Measurements from ENCODE around the gene SERPINI1.

The SERPINI1 gene

DNA sequence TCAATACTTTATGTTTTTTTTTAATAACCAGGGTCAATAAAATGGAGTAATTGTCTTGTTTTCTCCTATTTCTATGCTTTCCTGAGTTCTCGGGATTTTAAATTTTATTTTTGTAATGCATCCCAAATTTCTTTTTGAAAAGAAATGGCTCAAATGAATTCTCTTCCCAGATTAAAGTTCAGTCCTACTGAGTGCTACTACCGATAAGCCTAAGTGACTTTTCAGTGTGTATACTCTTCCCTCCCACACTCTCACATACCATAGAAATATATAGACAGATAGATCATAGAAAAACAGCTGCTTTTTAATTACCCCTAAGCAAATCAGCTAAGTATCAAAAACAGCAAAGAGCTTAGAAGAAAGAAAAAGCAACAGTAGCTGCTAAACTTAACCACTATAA is 1.5 kb downstream of the SERPINI1 start:
- H3K4me3 ChIP-seq (ENCODE audit: low read depth, low read length), result no peak overlapping the region
- no peaks in the 10 kb centered on the region for H3K27me3 ChIP-seq (ENCODE audit: control insufficient read depth, insufficient read depth, low read length)
- no peaks in the 10 kb centered on the region for H3K9me3 ChIP-seq (ENCODE audit: control insufficient read depth, insufficient read depth, low read length)
- H3K4me1 ChIP-seq (ENCODE audit: control insufficient read depth, insufficient read depth, low read length), result no peaks in the 10 kb centered on the region
- no peak overlapping the region for H3K9ac ChIP-seq (ENCODE audit: low read depth, low read length)
- H3K36me3 ChIP-seq (ENCODE audit: control insufficient read depth, insufficient read depth, low read length), result no peaks in the 10 kb centered on the region

GRCh38 chr3:167738037-167738436 is 2.5 kb downstream of the SERPINI1 start:
- no peak overlapping the region for H3K4me3 ChIP-seq (ENCODE audit: low read depth, low read length)
- H3K36me3 ChIP-seq (ENCODE audit: control insufficient read depth, insufficient read depth, low read length), result no peaks in the 10 kb centered on the region
- H3K9me3 ChIP-seq (ENCODE audit: control insufficient read depth, insufficient read depth, low read length), result no peaks in the 10 kb centered on the region
- no peak overlapping the region for H3K9ac ChIP-seq (ENCODE audit: low read depth, low read length)
- no peaks in the 10 kb centered on the region for H3K27me3 ChIP-seq (ENCODE audit: control insufficient read depth, insufficient read depth, low read length)
- no peaks in the 10 kb centered on the region for H3K4me1 ChIP-seq (ENCODE audit: control insufficient read depth, insufficient read depth, low read length)

DNA sequence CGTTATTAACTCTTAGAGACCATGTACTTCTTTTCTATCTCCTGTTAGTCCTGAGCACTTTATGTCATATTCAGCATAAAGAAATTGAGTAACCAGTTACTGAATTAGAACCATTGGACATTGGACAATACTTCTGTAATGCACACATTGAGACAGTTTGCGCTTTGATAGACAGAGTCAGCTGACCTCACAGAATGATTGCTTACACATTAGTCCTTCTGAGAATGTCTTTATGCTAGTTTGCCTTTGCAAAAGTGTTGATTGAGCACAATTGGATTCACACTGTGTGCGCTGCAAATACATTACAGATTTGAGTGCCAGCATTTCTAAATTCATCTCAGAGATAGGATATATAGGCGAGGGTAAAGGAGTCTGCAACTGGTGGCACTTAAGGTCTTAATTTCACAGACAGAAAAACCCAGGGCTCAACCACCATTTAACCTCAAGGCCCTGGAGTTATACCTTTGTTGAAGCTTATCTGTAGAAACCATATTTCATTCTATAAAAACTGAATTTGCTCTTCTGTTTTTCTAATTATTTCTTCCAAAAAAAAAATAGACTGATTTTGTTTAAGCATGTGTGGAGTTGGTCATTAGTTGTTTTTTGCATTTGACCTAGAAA is 3.8 kb downstream of the SERPINI1 start:
- Histone ChIP-seq H3K4me3 (ENCODE audit: low read depth, low read length) (no peak overlapping the region), H3K4me1 (ENCODE audit: control insufficient read depth, insufficient read depth, low read length) (no peaks in the 10 kb centered on the region), H3K36me3 (ENCODE audit: control insufficient read depth, insufficient read depth, low read length) (no peaks in the 10 kb centered on the region), H3K9ac (ENCODE audit: low read depth, low read length) (no peak overlapping the region), H3K9me3 (ENCODE audit: control insufficient read depth, insufficient read depth, low read length) (no peaks in the 10 kb centered on the region), H3K27me3 (ENCODE audit: control insufficient read depth, insufficient read depth, low read length) (no peaks in the 10 kb centered on the region)

DNA sequence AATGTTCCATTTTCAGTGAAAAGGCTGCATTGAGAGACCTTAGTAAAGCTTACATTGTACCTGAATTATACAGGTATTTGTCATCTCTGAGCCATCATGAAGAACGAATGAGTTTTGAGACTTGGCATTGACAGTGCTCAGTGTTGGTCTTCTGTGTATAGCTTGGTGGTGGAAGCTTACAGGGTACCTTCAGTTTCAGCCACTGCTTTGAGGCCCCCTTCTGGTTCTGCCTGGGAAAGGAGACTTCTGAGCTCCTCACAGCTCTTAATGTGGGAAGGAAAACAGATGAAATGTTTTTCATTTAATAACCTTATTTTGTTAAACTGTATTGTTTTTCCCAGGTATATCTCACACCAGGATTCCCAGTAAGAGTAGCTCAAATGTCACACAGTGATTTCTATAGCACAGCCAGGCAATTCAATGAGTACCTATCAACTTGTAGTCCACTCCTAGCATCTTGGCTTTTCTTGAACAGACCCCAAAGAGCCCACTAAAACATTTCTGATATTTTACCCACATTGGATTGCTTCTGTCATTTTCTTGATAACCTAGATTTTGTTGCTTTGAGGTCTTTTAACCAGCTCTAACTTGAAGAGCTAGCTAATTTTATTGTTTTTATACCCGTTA is 5.6 kb downstream of the SERPINI1 start:
- Histone ChIP-seq H3K4me1 (ENCODE audit: control insufficient read depth, insufficient read depth, low read length) (no peaks in the 10 kb centered on the region), H3K9me3 (ENCODE audit: control insufficient read depth, insufficient read depth, low read length) (no peaks in the 10 kb centered on the region), H3K9ac (ENCODE audit: low read depth, low read length) (no peak overlapping the region), H3K36me3 (ENCODE audit: control insufficient read depth, insufficient read depth, low read length) (no peaks in the 10 kb centered on the region), H3K27me3 (ENCODE audit: control insufficient read depth, insufficient read depth, low read length) (no peaks in the 10 kb centered on the region), H3K4me3 (ENCODE audit: low read depth, low read length) (no peak overlapping the region)

DNA sequence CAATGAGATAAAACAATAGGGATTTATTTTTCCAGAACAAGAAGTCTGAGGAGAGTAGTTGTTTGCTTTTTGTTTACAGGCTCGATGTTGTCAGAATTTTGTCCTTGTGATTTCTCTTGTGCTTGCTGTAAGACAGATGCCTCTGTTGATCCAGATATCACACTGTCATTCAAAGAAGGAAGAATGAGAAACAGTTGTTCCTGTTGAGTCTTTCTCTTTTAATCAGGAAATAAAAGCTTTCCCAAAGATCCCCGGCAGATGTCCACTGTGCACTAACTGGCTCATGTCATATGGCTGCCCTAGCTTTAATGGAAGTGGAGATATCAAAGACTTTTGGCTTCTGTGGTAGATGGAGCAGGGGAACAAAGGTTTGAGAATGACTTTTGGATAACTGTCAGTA is 6.8 kb downstream of the SERPINI1 start:
- Histone ChIP-seq H3K36me3 (ENCODE audit: control insufficient read depth, insufficient read depth, low read length) (no peaks in the 10 kb centered on the region), H3K9ac (ENCODE audit: low read depth, low read length) (no peak overlapping the region), H3K4me3 (ENCODE audit: low read depth, low read length) (no peak overlapping the region), H3K27me3 (ENCODE audit: control insufficient read depth, insufficient read depth, low read length) (no peaks in the 10 kb centered on the region), H3K9me3 (ENCODE audit: control insufficient read depth, insufficient read depth, low read length) (no peaks in the 10 kb centered on the region), H3K4me1 (ENCODE audit: control insufficient read depth, insufficient read depth, low read length) (no peaks in the 10 kb centered on the region)

GRCh38 chr3:167743799-167744198 is 8.3 kb downstream of the SERPINI1 start:
- H3K36me3 ChIP-seq (ENCODE audit: control insufficient read depth, insufficient read depth, low read length), result no peaks in the 10 kb centered on the region

DNA sequence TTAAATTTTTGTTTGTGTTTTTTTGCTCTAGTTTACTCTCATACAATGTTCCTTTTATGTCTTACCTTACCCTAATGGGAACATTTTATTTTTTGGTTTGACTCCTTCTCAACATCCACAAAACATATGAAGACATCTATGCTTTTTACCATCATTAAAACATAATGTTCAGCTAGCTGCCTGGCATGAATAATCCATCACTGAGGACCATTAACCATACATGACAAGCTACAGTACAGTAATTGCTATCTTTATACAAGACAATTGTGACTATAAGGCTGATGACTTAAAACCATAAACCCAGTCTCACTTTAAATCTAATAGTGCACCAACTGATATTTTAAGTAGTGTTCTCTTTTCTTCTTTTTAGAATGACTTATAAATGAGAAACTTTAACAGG is 13.7 kb downstream of the SERPINI1 start:
- no peak overlapping the region for H3K9ac ChIP-seq (ENCODE audit: low read depth, low read length)
- no peaks in the 10 kb centered on the region for H3K36me3 ChIP-seq (ENCODE audit: control insufficient read depth, insufficient read depth, low read length)
- no peaks in the 10 kb centered on the region for H3K9me3 ChIP-seq (ENCODE audit: control insufficient read depth, insufficient read depth, low read length)
- no peaks in the 10 kb centered on the region for H3K27me3 ChIP-seq (ENCODE audit: control insufficient read depth, insufficient read depth, low read length)
- H3K4me3 ChIP-seq (ENCODE audit: low read depth, low read length), result no peak overlapping the region
- no peaks in the 10 kb centered on the region for H3K4me1 ChIP-seq (ENCODE audit: control insufficient read depth, insufficient read depth, low read length)

More at GRCh38 chr3:167743799-167744198, 8.3 kb downstream of the SERPINI1 start:
- H3K9me3 ChIP-seq (ENCODE audit: control insufficient read depth, insufficient read depth, low read length), result no peaks in the 10 kb centered on the region
- no peaks in the 10 kb centered on the region for H3K4me1 ChIP-seq (ENCODE audit: control insufficient read depth, insufficient read depth, low read length)
- no peaks in the 10 kb centered on the region for H3K27me3 ChIP-seq (ENCODE audit: control insufficient read depth, insufficient read depth, low read length)
- no peak overlapping the region for H3K9ac ChIP-seq (ENCODE audit: low read depth, low read length)
- no peak overlapping the region for H3K4me3 ChIP-seq (ENCODE audit: low read depth, low read length)

GRCh38 chr3:167749728-167750127 is 14.2 kb downstream of the SERPINI1 start:
- Histone ChIP-seq H3K4me3 (ENCODE audit: low read depth, low read length) (no peak overlapping the region), H3K36me3 (ENCODE audit: control insufficient read depth, insufficient read depth, low read length) (no peaks in the 10 kb centered on the region), H3K27me3 (ENCODE audit: control insufficient read depth, insufficient read depth, low read length) (no peaks in the 10 kb centered on the region), H3K9ac (ENCODE audit: low read depth, low read length) (no peak overlapping the region), H3K4me1 (ENCODE audit: control insufficient read depth, insufficient read depth, low read length) (no peaks in the 10 kb centered on the region), H3K9me3 (ENCODE audit: control insufficient read depth, insufficient read depth, low read length) (no peaks in the 10 kb centered on the region)

DNA sequence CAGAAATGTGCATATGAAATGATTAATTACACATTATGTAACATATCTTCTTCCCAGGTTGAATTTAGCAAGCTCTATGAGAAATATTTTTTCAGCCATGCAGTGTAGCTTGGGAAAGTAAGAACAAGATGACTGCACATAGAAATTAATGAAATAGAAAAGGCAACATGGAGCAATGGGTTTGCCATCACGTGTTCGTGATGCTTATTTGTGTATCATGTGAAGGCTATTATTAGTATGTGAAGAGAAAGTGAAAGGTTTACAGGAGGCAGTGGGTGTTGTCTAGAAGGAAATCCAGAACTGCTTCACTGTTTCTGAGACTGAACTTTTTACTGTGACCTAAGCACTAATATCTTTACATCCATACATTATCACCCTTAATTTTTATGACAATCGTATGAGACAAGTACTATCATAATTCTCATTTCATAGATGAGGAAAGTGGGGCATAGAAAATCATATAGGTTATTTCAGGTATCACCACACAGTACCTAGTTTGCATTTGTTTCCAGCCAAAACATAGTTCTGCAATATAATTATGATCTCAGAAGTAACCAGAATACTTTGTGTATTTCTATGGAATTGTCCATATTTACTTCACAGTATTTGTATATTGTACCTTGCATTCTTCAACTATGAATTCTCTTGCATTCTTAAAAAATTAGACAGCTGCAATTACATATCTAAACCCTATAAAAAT is 14.9 kb downstream of the SERPINI1 start:
- Histone ChIP-seq H3K9ac (ENCODE audit: low read depth, low read length) (no peak overlapping the region), H3K4me1 (ENCODE audit: control insufficient read depth, insufficient read depth, low read length) (peaks cover under 1% of the 10 kb centered on the region), H3K36me3 (ENCODE audit: control insufficient read depth, insufficient read depth, low read length) (no peaks in the 10 kb centered on the region), H3K4me3 (ENCODE audit: low read depth, low read length) (no peak overlapping the region), H3K27me3 (ENCODE audit: control insufficient read depth, insufficient read depth, low read length) (no peaks in the 10 kb centered on the region), H3K9me3 (ENCODE audit: control insufficient read depth, insufficient read depth, low read length) (no peaks in the 10 kb centered on the region)

GRCh38 chr3:167754049-167754448 is 18.5 kb downstream of the SERPINI1 start:
- Histone ChIP-seq H3K4me3 (ENCODE audit: low read depth, low read length) (no peak overlapping the region), H3K27me3 (ENCODE audit: control insufficient read depth, insufficient read depth, low read length) (no peaks in the 10 kb centered on the region), H3K9me3 (ENCODE audit: control insufficient read depth, insufficient read depth, low read length) (no peaks in the 10 kb centered on the region), H3K36me3 (ENCODE audit: control insufficient read depth, insufficient read depth, low read length) (no peaks in the 10 kb centered on the region), H3K9ac (ENCODE audit: low read depth, low read length) (no peak overlapping the region), H3K4me1 (ENCODE audit: control insufficient read depth, insufficient read depth, low read length) (peaks cover 2% of the 10 kb centered on the region)

- no peak overlapping the region for H3K4me3 ChIP-seq (ENCODE audit: low read depth, low read length)
- H3K36me3 ChIP-seq (ENCODE audit: control insufficient read depth, insufficient read depth, low read length), result no peaks in the 10 kb centered on the region
- H3K27me3 ChIP-seq (ENCODE audit: control insufficient read depth, insufficient read depth, low read length), result no peaks in the 10 kb centered on the region
- H3K9me3 ChIP-seq (ENCODE audit: control insufficient read depth, insufficient read depth, low read length), result no peaks in the 10 kb centered on the region
- H3K4me1 ChIP-seq (ENCODE audit: control insufficient read depth, insufficient read depth, low read length), result no peaks in the 10 kb centered on the region
- H3K9ac ChIP-seq (ENCODE audit: low read depth, low read length), result no peak overlapping the region
Measured at GRCh38 chr3:167761302-167761701, 25.8 kb downstream of the SERPINI1 start.

- H3K36me3 ChIP-seq (ENCODE audit: control insufficient read depth, insufficient read depth, low read length), result no peaks in the 10 kb centered on the region
- no peak overlapping the region for H3K4me3 ChIP-seq (ENCODE audit: low read depth, low read length)
Measured at GRCh38 chr3:167762296-167762695, 26.8 kb downstream of the SERPINI1 start.

More at GRCh38 chr3:167762296-167762695, 26.8 kb downstream of the SERPINI1 start:
- Histone ChIP-seq H3K4me1 (ENCODE audit: control insufficient read depth, insufficient read depth, low read length) (no peaks in the 10 kb centered on the region), H3K9me3 (ENCODE audit: control insufficient read depth, insufficient read depth, low read length) (no peaks in the 10 kb centered on the region), H3K9ac (ENCODE audit: low read depth, low read length) (no peak overlapping the region), H3K27me3 (ENCODE audit: control insufficient read depth, insufficient read depth, low read length) (no peaks in the 10 kb centered on the region)
